ENCODE measurements around the gene CCDC9B. TPM values are rescaled to one million over a fixed set of nuclear protein-coding genes. Genes with fewer than 3 reads are reported as not detected.

The CCDC9B gene
- total and polyA plus RNA-seq, 4 donors = 1.8 to 7.5 (median 4.4) TPM

GRCh38 chr15:40323953-40324937 lies 16.5 kb downstream of the CCDC9B start:
- Histone ChIP-seq H3K27ac (ENCODE audit: low read depth, low read length) (no peak overlapping the region), H3K36me3 (ENCODE audit: control insufficient read depth, insufficient read depth, low read length) (no peaks in the 10 kb centered on the region), H3K9me3 (ENCODE audit: control insufficient read depth, insufficient read depth, low read length) (no peaks in the 10 kb centered on the region), H3K4me3 (ENCODE audit: low read depth, low read length) (peak overlapping the region; percentile 50), H3K27me3 (ENCODE audit: control insufficient read depth, insufficient read depth, low read length) (no peaks in the 10 kb centered on the region), H3K4me1 (ENCODE audit: control insufficient read depth, insufficient read depth, low read length) (peaks cover 37% of the 10 kb centered on the region)
- WGBS (ENCODE audit: insufficient coverage) = under 1% methylated on average over 96 of the region's 101 CpGs
- DNase-seq (ENCODE audit: low read depth in 4 of 6, low spot score in 6 of 6) = peak in 2 of 6 donors; percentile 50 to 53

- H3K27ac ChIP-seq (ENCODE audit: low read depth, low read length) = peak within 1 kb of the TSS; percentile 71
- WGBS (ENCODE audit: insufficient coverage) = 0% methylated on average over 103 of the region's 103 CpGs
- no peaks in the 10 kb centered on the region for H3K27me3 ChIP-seq (ENCODE audit: control insufficient read depth, insufficient read depth, low read length)
- no peaks in the 10 kb centered on the region for H3K36me3 ChIP-seq (ENCODE audit: control insufficient read depth, insufficient read depth, low read length)
- H3K9me3 ChIP-seq (ENCODE audit: control insufficient read depth, insufficient read depth, low read length) = no peaks in the 10 kb centered on the region
- H3K4me1 ChIP-seq (ENCODE audit: control insufficient read depth, insufficient read depth, low read length) = peaks cover 37% of the 10 kb centered on the region
- peak; percentile 76 to 98 (median 90) for DNase-seq (ENCODE audit: low read depth in 4 of 6, low spot score in 6 of 6)
- peak within 1 kb of the TSS; percentile 53 for H3K4me3 ChIP-seq (ENCODE audit: low read depth, low read length)
Measured at GRCh38 chr15:40323239-40323952, 17.3 kb downstream of the CCDC9B start, which contains the start of gene INAFM2. TSS of gene INAFM2 (plus strand) at chr15:40323692. CDS start at chr15:40324056, 364 bp downstream.

- H3K36me3 ChIP-seq (ENCODE audit: control insufficient read depth, insufficient read depth, low read length) = no peaks in the 10 kb centered on the region
- peaks cover 37% of the 10 kb centered on the region for H3K4me1 ChIP-seq (ENCODE audit: control insufficient read depth, insufficient read depth, low read length)
- H3K4me3 ChIP-seq (ENCODE audit: low read depth, low read length) = peak overlapping the region; percentile 53
- no peaks in the 10 kb centered on the region for H3K9me3 ChIP-seq (ENCODE audit: control insufficient read depth, insufficient read depth, low read length)
- WGBS (ENCODE audit: insufficient coverage) = 12% methylated on average over 26 of the region's 26 CpGs
- H3K27ac ChIP-seq (ENCODE audit: low read depth, low read length) = peak overlapping the region; percentile 71
- peak in 2 of 6 donors; percentile 45 to 60 for DNase-seq (ENCODE audit: low read depth in 4 of 6, low spot score in 6 of 6)
- H3K27me3 ChIP-seq (ENCODE audit: control insufficient read depth, insufficient read depth, low read length) = no peaks in the 10 kb centered on the region
Measured at GRCh38 chr15:40322531-40323238, 18.1 kb downstream of the CCDC9B start.

DNA sequence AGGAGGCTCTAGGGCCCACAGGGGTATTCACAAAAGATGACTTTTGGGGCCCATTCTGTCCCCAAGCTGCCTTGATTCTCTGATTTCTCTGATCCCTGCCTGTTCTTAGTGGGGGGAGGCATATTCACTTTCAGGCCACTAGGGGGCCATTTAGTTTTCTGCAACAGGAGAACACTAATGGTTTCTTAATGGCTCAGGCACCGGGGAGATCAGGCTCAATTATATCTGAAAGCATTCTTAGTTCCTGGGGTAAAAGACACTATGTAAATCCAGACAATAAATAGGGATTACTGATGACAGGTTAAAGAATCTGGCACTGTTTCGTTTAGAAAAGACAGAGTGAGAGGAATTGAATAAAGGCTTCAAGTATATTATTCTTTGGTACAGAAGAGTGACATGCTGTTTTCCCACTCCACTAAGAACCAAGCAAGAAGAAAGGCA lies 19.8 kb downstream of the CCDC9B start:
- no peaks in the 10 kb centered on the region for H3K9me3 ChIP-seq (ENCODE audit: control insufficient read depth, insufficient read depth, low read length)
- peaks cover 28% of the 10 kb centered on the region for H3K4me1 ChIP-seq (ENCODE audit: control insufficient read depth, insufficient read depth, low read length)
- no peaks in the 10 kb centered on the region for H3K36me3 ChIP-seq (ENCODE audit: control insufficient read depth, insufficient read depth, low read length)
- no peak overlapping the region for H3K27ac ChIP-seq (ENCODE audit: low read depth, low read length)
- no peaks in the 10 kb centered on the region for H3K27me3 ChIP-seq (ENCODE audit: control insufficient read depth, insufficient read depth, low read length)
- no peak overlapping the region for H3K4me3 ChIP-seq (ENCODE audit: low read depth, low read length)
- peak in 2 of 6 donors; percentile 82 to 89 for DNase-seq (ENCODE audit: low read depth in 4 of 6, low spot score in 6 of 6)
- WGBS (ENCODE audit: insufficient coverage) = no CpG with 5 or more reads among the region's 2 CpGs

- DNase-seq (ENCODE audit: low read depth in 4 of 6, low spot score in 6 of 6) = no peak
- H3K4me3 ChIP-seq (ENCODE audit: low read depth, low read length) = no peak overlapping the region
- no peaks in the 10 kb centered on the region for H3K9me3 ChIP-seq (ENCODE audit: control insufficient read depth, insufficient read depth, low read length)
- H3K36me3 ChIP-seq (ENCODE audit: control insufficient read depth, insufficient read depth, low read length) = no peaks in the 10 kb centered on the region
- H3K27me3 ChIP-seq (ENCODE audit: control insufficient read depth, insufficient read depth, low read length) = no peaks in the 10 kb centered on the region
- H3K4me1 ChIP-seq (ENCODE audit: control insufficient read depth, insufficient read depth, low read length) = peaks cover 27% of the 10 kb centered on the region
- WGBS (ENCODE audit: insufficient coverage) = 86% methylated on average over 1 of the region's 1 CpG
- H3K27ac ChIP-seq (ENCODE audit: low read depth, low read length) = no peak overlapping the region
Measured at GRCh38 chr15:40320409-40320808, 20.3 kb downstream of the CCDC9B start.

DNA sequence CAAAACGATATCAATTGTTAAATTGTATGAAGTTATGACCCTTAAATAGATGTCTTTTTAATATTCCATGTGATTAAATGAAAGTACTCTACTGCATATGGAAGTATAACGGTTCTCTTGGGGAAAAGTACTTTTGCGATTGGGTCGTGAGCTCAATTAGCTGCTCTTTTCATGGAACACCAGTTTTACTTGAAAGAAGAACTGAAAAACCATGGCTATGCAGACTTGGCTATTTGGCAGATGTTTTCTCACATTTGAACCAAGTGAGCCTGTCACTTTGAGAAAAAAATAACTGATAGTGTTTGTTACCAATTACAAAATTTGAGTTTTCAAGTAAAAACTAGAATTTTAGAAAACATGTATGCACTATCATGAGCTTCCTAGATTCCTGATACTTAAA lies 23.2 kb downstream of the CCDC9B start:
- no peak overlapping the region for H3K4me3 ChIP-seq (ENCODE audit: low read depth, low read length)
- peaks cover 9% of the 10 kb centered on the region for H3K4me1 ChIP-seq (ENCODE audit: control insufficient read depth, insufficient read depth, low read length)
- no peaks in the 10 kb centered on the region for H3K9me3 ChIP-seq (ENCODE audit: control insufficient read depth, insufficient read depth, low read length)
- H3K36me3 ChIP-seq (ENCODE audit: control insufficient read depth, insufficient read depth, low read length) = no peaks in the 10 kb centered on the region
- DNase-seq (ENCODE audit: low read depth in 4 of 6, low spot score in 6 of 6) = no peak
- no peaks in the 10 kb centered on the region for H3K27me3 ChIP-seq (ENCODE audit: control insufficient read depth, insufficient read depth, low read length)
- H3K27ac ChIP-seq (ENCODE audit: low read depth, low read length) = no peak overlapping the region
- WGBS (ENCODE audit: insufficient coverage) = 63% methylated on average over 2 of the region's 4 CpGs

GRCh38 chr15:40316931-40317330 lies 23.8 kb downstream of the CCDC9B start:
- Histone ChIP-seq H3K4me1 (ENCODE audit: control insufficient read depth, insufficient read depth, low read length) (peaks cover 3% of the 10 kb centered on the region), H3K27me3 (ENCODE audit: control insufficient read depth, insufficient read depth, low read length) (no peaks in the 10 kb centered on the region), H3K36me3 (ENCODE audit: control insufficient read depth, insufficient read depth, low read length) (no peaks in the 10 kb centered on the region), H3K27ac (ENCODE audit: low read depth, low read length) (no peak overlapping the region), H3K9me3 (ENCODE audit: control insufficient read depth, insufficient read depth, low read length) (no peaks in the 10 kb centered on the region), H3K4me3 (ENCODE audit: low read depth, low read length) (no peak overlapping the region)
- WGBS (ENCODE audit: insufficient coverage) = 83% methylated on average over 1 of the region's 3 CpGs
- DNase-seq (ENCODE audit: low read depth in 4 of 6, low spot score in 6 of 6) = peak in 1 of 6 donors; percentile 74

DNA sequence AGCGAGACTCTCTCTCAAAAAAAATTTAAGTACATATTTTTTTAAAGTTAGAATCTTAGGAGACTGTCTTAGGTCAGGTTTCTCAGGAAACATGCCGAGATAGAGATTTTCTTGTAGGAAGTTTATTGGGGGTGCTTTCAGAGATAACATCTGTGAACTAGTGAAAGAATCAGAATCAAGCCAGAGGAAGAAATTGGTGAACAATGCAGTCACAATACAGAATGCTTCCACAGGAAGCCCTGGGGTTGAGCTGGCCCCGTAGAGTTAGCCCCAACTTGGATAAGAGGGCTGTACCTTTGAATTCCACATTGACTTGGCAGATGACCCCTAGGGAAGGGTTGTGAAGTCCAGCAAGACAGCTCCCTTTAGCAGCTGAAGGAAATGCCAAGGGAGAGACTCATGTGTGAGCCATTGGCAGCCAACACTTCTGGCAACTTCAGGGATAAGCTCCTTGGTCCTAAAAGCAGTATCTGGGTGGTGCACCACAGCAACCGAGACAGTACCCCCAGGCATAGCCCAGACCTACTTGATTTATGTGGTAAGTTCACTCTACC lies 25.9 kb downstream of the CCDC9B start:
- 94% methylated on average over 3 of the region's 4 CpGs for WGBS (ENCODE audit: insufficient coverage)
- H3K36me3 ChIP-seq (ENCODE audit: control insufficient read depth, insufficient read depth, low read length) = no peaks in the 10 kb centered on the region
- H3K27me3 ChIP-seq (ENCODE audit: control insufficient read depth, insufficient read depth, low read length) = no peaks in the 10 kb centered on the region
- no peaks in the 10 kb centered on the region for H3K9me3 ChIP-seq (ENCODE audit: control insufficient read depth, insufficient read depth, low read length)
- no peak overlapping the region for H3K4me3 ChIP-seq (ENCODE audit: low read depth, low read length)
- no peak overlapping the region for H3K27ac ChIP-seq (ENCODE audit: low read depth, low read length)
- no peak for DNase-seq (ENCODE audit: low read depth in 4 of 6, low spot score in 6 of 6)
- no peaks in the 10 kb centered on the region for H3K4me1 ChIP-seq (ENCODE audit: control insufficient read depth, insufficient read depth, low read length)

Measured in spinal cord (tissue), 10 donors.